HCT116 (cell line): ENCODE results near the gene RNF121. TPM values are rescaled to one million over a fixed set of nuclear protein-coding genes. Genes with fewer than 3 reads are reported as not detected.

Experiments used
- ATAC-seq: fragments of 200-7000 bp; cut with Tn5 transposase; 2 replicates; pipeline ENCODE4 v1.9.1; 2020; ENCODE audit warnings: mild to moderate bottlenecking, moderate library complexity
- BruUV-seq: library from RNA; stranded (reverse); fragments of 400-500 nt; replicated peaks from 2 replicates; lab custom pipeline; 2021; lab: Mats Ljungman, UMichigan
- CTCF ChIA-PET: fragments of 300-600 bp; sonication (Branson Sonifier 250); formaldehyde crosslinking; loops from one replicate; lab custom pipeline; 2021; ENCODE audit warnings: antibody characterized with exemption; lab: Charles Lee
- POLR2A ChIA-PET: fragments of 300-600, 350-600 bp; sonication (Branson Sonifier 250); formaldehyde crosslinking; loops from one replicate; lab custom pipeline; 2021; ENCODE audit warnings: antibody characterized with exemption; lab: Charles Lee
- RAD21 ChIA-PET, 2 experiments: fragments of 300-600 bp; sonication (Branson Sonifier 250); formaldehyde crosslinking; loops; one replicate each; lab custom pipeline; 2023; ENCODE audit warnings: low total read pairs in 2 of 2; ENCODE audit not compliant: uncharacterized antibody in 2 of 2, unreplicated experiment in 2 of 2, low non-redundant PET in 1 of 2; lab: Charles Lee
- DNase-seq: peaks from one replicate; pipeline ENCODE4 v3.0.0-alpha.2; 2010; ENCODE audit warnings: low read depth, low spot score
- H2AFZ ChIP-seq: fragments of 200-600 bp; shearing (Covaris generic), sonication (generic); 2 replicates; pipeline ENCODE4 v1.6.1; 2017; ENCODE audit warnings: low read depth, mixed run types, mixed read lengths, antibody characterized with exemption, low read length; ENCODE audit not compliant: poor library complexity, severe bottlenecking
- H3K27ac ChIP-seq: 2 replicates; pipeline ENCODE4 v1.5.1; 2012; ENCODE audit warnings: low read depth, low read length
- H3K27me3 ChIP-seq: fragments of 200-600 bp; sonication (generic); 2 replicates; pipeline ENCODE4 v1.6.1; 2016; ENCODE audit warnings: mixed run types, low read length, mixed read lengths; ENCODE audit not compliant: insufficient read depth
- H3K36me3 ChIP-seq, 2 experiments: fragments of 200-500 bp in 1 of 2; fragments of 200-600 bp in 1 of 2; sonication (Bioruptor generic) in 1 of 2; sonication (generic) in 1 of 2; 2 replicates each; pipeline versions ENCODE4 v1.5.1 to v1.6.1; 2014 to 2016; ENCODE audit warnings: low read length in 2 of 2, inconsistent platforms in 1 of 2, mixed read lengths in 1 of 2, mixed run types in 1 of 2; ENCODE audit not compliant: insufficient read depth in 2 of 2, control insufficient read depth in 1 of 2
- H3K4me1 ChIP-seq, 2 experiments: fragments of 200-600 bp in 1 of 2; sonication (generic) in 1 of 2; 2 replicates each; pipeline versions ENCODE4 v1.5.1 to v1.6.1; 2012 to 2017; ENCODE audit warnings: low read length in 2 of 2, inconsistent platforms in 1 of 2, mild to moderate bottlenecking in 1 of 2, mixed read lengths in 1 of 2, mixed run types in 1 of 2, moderate library complexity in 1 of 2; ENCODE audit not compliant: insufficient read depth in 2 of 2, control insufficient read depth in 1 of 2
- H3K4me2 ChIP-seq: fragments of 200-600 bp; sonication (generic); 2 replicates; pipeline ENCODE4 v1.6.1; 2017; ENCODE audit warnings: mixed run types, low read length, mixed read lengths
- H3K4me3 ChIP-seq, 2 experiments: fragments of 200-600 bp in 1 of 2; sonication (generic) in 1 of 2; replicated peaks in 1 of 2; 2 replicates each; pipeline ENCODE4 v1.5.1; 2011 to 2016; ENCODE audit warnings: low read length in 2 of 2, control low read depth in 1 of 2, low read depth in 1 of 2, mild to moderate bottlenecking in 1 of 2, mixed read lengths in 1 of 2, mixed run types in 1 of 2
- H3K79me2 ChIP-seq: fragments of 200-600 bp; sonication (generic); 2 replicates; pipeline ENCODE4 v1.6.1; 2017; ENCODE audit warnings: mild to moderate bottlenecking, mixed run types, low read length, moderate library complexity, mixed read lengths; ENCODE audit not compliant: insufficient read depth
- H3K9ac ChIP-seq: fragments of 200-600 bp; sonication (generic); 2 replicates; pipeline ENCODE4 v1.6.1; 2016; ENCODE audit warnings: low read length, mixed read lengths
- H3K9me2 ChIP-seq: fragments of 200-600 bp; sonication (generic), shearing (Covaris generic); 2 replicates; pipeline ENCODE4 v1.6.1; 2017; ENCODE audit warnings: mixed run types, mild to moderate bottlenecking, moderate library complexity; ENCODE audit not compliant: insufficient read depth
- H3K9me3 ChIP-seq, 2 experiments: fragments of 200-500 bp in 1 of 2; fragments of 200-600 bp in 1 of 2; sonication (Bioruptor generic) in 1 of 2; sonication (generic) in 1 of 2; 2 replicates each; pipeline ENCODE4 v1.6.1; 2014 to 2017; ENCODE audit warnings: low read length in 2 of 2, mixed read lengths in 2 of 2, inconsistent platforms in 1 of 2, low read depth in 1 of 2, mild to moderate bottlenecking in 1 of 2, mixed run types in 1 of 2, moderate library complexity in 1 of 2; ENCODE audit not compliant: control insufficient read depth in 1 of 2, insufficient read depth in 1 of 2
- H4K20me1 ChIP-seq: fragments of 200-600 bp; sonication (generic), shearing (Covaris generic); 2 replicates; pipeline ENCODE4 v1.6.1; 2017; ENCODE audit warnings: mixed run types, mild to moderate bottlenecking, moderate library complexity; ENCODE audit not compliant: insufficient read depth
- CTCF ChIP-seq, 3 experiments: fragments of 200-600 bp in 1 of 3; sonication (generic) in 1 of 3; IDR thresholded peaks in 2 of 3; conservative IDR thresholded peaks in 1 of 3; 2 replicates each; pipeline ENCODE4 v1.5.1; 2012 to 2017; ENCODE audit warnings: low read depth in 2 of 3, low read length in 2 of 3, antibody characterized with exemption in 1 of 3, borderline replicate concordance in 1 of 3, control low read depth in 1 of 3, mild to moderate bottlenecking in 1 of 3, mixed read lengths in 1 of 3, mixed run types in 1 of 3, moderate library complexity in 1 of 3; ENCODE audit not compliant: insufficient read depth in 1 of 3
- EGR1 ChIP-seq: IDR thresholded peaks from 2 replicates; pipeline ENCODE4 v1.6.1; 2012; ENCODE audit warnings: low read depth
- ELF1 ChIP-seq: IDR thresholded peaks from 2 replicates; pipeline ENCODE4 v1.6.1; 2012; ENCODE audit warnings: low read depth, borderline replicate concordance
- JUND ChIP-seq: IDR thresholded peaks from 2 replicates; pipeline ENCODE4 v1.6.1; 2012
- MAX ChIP-seq: IDR thresholded peaks from 2 replicates; pipeline ENCODE4 v1.6.1; 2012
- POLR2A ChIP-seq: IDR thresholded peaks from 2 replicates; pipeline ENCODE4 v1.7.0; 2011; ENCODE audit warnings: borderline replicate concordance; ENCODE audit not compliant: insufficient read depth, insufficient read length; ENCODE audit errors: extremely low read depth
- POLR2AphosphoS5 ChIP-seq: IDR thresholded peaks from 2 replicates; pipeline ENCODE4 v1.6.1; 2011; ENCODE audit warnings: mild to moderate bottlenecking, low read depth, low read length, moderate library complexity
- SIN3A ChIP-seq: IDR thresholded peaks from 2 replicates; pipeline ENCODE4 v1.6.1; 2012; ENCODE audit warnings: low read depth
- SRF ChIP-seq: IDR thresholded peaks from 2 replicates; pipeline ENCODE4 v1.6.1; 2012; ENCODE audit warnings: low read depth
- TCF7L2 ChIP-seq: IDR thresholded peaks from 2 replicates; pipeline ENCODE4 v1.7.0; 2011; ENCODE audit warnings: borderline replicate concordance, inconsistent platforms; ENCODE audit not compliant: insufficient read depth, insufficient read length; ENCODE audit errors: extremely low read depth
- YY1 ChIP-seq: IDR thresholded peaks from 2 replicates; pipeline ENCODE4 v1.6.1; 2011; ENCODE audit warnings: low read length, low read depth, moderate library complexity, mild to moderate bottlenecking; ENCODE audit not compliant: insufficient replicate concordance; ENCODE audit errors: extremely low read depth
- ZFX ChIP-seq: fragments of 450-650 bp; IDR thresholded peaks from 2 replicates; pipeline ENCODE4 v1.6.1; 2017
- intact Hi-C: fragments of 100-400 bp; cut with micrococcal nuclease; formaldehyde crosslinking; loops from 2 replicates; pipeline ENCODE4 v1.10.0; 2022
- total RNA-seq: library from RNA; stranded (reverse); gene quantifications from one replicate; pipeline ENCODE4 v1.2.1, GENCODE V29; 2021; ENCODE audit not compliant: unreplicated experiment

RNF121 gene
- total RNA-seq, 1 experiment from 2014 or later, result 24.5 TPM

GRCh38 chr11:71998649-71999310, 69.9 kb downstream of the RNF121 start, which contains the start of gene IL18BP:
Gene IL18BP, plus strand, starts transcription at chr11:71998909. Its CDS starts 1,076 bp downstream, at chr11:71999985.
- no peak within 1 kb of the TSS for H3K27ac ChIP-seq
- H3K9me2 ChIP-seq, result no peaks in the 10 kb centered on the region
- ChIA-PET RAD21 (no interaction called here), CTCF (interaction anchor here (1.6 kb wide), 1 partner anchor 27 kb away, joined by 3 read pairs; no protein-coding TSS in a partner anchor), POLR2A (no interaction called here)
- no peak within 1 kb of the TSS for H2AFZ ChIP-seq
- no peak within 1 kb of the TSS for H3K4me3 ChIP-seq
- H3K9me3 ChIP-seq, result no peaks in the 10 kb centered on the region
- no peaks in the 10 kb centered on the region for H3K27me3 ChIP-seq
- no peaks in the 10 kb centered on the region for H3K4me1 ChIP-seq
- H3K79me2 ChIP-seq, result no peaks in the 10 kb centered on the region
- ATAC-seq, result no peak
- no peak within 1 kb of the TSS for H3K9ac ChIP-seq
- BruUV-seq, result no TSS peak
- DNase-seq, result no peak
- H3K36me3 ChIP-seq, result peaks cover 4 to 5% of the 10 kb centered on the region in 2 experiments; a peak in 3 of 4 replicates
- no peaks in the 10 kb centered on the region for H4K20me1 ChIP-seq
- no peak within 1 kb of the TSS for H3K4me2 ChIP-seq
- intact Hi-C loops, result no loop called here
- TF ChIP-seq MAX (no peak), CTCF (IDR thresholded peaks at IDR 0.05 in 2 of 3, conservative IDR thresholded peaks at IDR 0.05 in 1 of 3; ENCODE audit: borderline replicate concordance in 1 of 3, insufficient read depth in 1 of 3, low read depth in 2 of 3, low read length in 2 of 3) (no peak), JUND (no peak), POLR2AphosphoS5 (no peak), EGR1 (no peak), SRF (no peak), YY1 (no peak), ELF1 (no peak), POLR2A (no peak), SIN3A (no peak), TCF7L2 (no peak), ZFX (no peak)
